Measurements from ENCODE around the gene PLXNA2.

PLXNA2 gene

DNA sequence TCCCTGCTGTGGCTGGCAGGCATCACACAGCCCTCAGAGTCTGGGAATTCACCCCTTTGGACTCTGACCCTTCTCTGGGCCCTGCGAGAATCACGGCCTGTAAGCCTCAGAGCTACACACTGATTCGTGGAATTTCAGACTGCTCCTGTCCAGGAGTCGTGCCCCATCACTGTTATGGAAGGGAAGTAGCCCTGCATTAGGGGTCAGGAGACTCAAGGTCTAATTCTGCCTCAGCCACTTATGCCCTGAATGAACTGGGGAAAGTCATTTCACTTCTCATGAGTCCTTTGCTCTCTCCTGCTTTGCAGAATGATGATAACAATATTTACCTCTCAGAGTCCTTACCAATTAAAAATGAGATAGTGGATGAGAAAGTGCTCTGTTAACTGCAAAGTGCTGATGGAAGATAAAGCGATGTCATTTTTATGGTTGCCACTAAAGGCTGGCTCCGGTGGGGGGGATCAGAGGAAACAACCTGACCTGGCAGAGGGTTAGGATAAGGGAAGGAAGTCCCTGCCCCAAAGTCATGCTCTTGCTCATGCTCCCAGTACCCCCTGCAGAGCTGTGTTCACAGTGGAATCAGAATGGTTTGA is 184.7 kb downstream of the PLXNA2 start:
- no peak for DNase-seq

DNA sequence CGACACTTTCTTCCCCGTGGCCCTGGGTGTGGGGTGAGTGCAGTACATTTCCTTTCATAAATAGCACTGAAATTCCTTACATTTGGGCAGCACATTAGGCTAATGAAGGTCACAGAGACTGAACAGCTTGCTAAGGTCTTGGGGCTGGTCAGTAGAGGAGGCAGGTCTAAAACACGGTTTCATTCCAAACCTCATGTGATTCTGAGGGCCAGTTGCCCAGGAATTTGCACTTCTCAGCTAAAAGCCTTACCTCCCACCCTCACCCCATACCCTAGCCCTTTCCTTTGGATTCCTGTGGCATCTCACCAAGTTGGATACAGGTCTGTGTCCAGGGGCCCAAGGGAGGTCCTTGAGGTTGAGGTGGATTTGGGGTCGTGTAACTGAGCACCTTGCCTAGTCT is 185.4 kb downstream of the PLXNA2 start:
- DNase-seq: no peak

DNA sequence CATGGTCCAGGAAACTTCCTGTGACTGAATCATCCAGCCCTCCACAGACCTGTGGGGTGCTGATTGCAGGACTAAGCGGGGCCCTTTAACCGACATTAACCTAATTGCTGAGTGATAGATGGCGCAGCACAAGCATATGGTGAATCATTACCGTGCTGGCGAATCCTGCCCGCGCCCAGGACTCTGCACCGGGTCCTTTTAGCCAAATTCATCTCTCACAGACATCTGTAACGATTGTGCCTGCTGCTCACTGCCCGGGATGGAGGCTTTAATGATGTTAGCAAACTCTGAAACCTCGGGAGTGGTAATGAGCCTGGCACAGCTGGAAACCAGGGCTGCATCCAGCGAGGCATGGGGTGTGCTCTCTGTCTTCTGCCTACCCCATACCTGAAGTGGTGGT is 185.9 kb downstream of the PLXNA2 start:
- DNase-seq: no peak

DNA sequence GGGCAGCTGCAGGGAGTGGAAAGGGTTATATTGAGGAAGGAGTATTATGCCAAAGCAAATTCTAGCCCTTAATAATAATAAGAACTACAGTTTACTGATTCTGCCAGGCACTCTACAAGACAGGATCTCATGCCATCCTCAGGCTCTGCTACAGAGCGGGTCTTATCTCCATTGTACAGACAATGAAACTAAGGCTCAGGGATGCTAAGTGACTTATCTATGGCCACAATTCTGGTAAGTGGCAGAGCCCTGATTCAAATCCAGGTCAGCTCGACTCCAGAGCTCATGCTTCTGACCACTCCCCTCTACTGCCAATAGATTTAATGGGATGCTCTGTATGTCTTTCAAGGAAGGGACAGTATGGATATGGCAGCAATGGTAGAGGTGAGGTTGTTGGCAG is 187.1 kb downstream of the PLXNA2 start:
- peak; percentile 16 for DNase-seq

DNA sequence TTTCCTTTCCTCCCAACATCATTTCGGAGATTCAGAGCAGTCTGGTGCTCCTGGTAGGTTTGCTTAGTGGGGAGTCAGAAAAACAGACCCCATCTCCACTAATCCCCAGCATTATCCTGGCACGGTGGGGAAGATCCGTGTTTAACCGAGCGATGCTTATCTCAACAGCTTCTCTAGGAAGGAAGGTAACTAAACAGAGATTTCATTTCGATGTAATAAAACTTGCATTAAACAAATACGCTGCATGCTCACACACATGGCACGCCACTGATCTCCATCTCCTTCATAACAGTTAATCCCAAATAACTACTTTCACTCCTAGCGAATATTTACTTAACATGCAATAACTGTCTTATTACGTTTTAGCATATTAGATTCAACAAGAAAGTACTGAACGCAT is 188.6 kb downstream of the PLXNA2 start:
- DNase-seq: no peak

DNA sequence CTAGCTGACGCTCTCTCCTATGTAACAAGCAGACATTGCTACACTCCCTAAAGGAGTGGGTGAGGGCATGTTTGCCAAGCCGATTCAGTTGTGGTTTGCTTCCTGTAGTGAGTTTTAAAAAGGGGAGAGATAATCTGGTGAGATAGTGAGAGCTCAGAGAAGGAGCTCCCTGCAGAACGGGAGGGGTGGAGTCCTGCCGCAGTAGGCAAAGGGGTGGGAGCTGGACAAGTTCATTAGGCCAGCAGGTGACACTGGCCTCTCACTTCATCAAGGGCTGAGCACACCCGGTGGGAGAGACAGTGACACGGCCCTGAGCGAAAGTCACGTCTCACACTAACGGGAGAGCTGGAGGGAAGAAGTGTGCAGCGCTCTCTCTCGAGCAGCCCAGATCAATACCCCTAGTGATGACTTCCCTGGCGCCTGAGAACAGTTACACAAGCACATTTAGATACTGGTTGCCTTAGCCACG is 189.2 kb downstream of the PLXNA2 start:
- DNase-seq: no peak

DNA sequence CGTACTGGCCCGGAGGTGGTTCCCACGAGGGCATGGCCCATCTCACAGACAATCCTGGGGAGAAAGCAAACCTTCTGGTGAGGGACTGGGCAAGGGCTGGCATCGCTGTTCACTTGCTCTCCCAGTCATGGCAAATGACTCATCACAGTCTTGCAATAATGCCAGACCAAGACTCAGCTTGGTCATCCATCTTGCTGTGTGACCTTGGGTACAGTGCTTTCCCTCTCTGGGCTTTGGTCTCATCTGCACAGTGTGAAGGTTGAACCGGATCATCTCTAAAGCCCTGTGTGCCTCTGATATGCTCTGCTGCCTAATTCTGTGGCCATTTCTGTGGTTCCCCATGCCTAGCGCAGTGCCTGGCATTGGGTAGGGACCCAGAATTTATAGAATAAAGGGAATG is 189.7 kb downstream of the PLXNA2 start:
- DNase-seq: no peak

DNA sequence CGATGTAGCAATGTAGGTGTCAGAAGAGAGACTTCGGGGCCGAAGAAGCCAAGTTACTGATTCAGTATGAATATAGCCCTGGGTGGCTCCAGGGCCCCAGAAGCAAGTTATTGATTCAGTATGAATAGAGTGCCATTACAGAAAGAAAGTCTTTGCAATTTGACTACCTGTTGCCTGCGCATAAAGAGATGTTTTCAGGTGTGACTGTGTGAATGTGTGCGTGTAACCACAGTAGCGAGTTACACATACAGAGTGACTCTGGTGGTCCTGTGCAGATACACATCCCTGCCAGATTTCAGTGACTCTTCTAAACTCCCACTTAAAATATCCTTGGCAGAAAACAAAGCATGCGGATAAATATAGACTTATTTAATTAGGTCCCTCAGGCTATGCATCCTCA is 190.5 kb downstream of the PLXNA2 start:
- no peak for DNase-seq

DNA sequence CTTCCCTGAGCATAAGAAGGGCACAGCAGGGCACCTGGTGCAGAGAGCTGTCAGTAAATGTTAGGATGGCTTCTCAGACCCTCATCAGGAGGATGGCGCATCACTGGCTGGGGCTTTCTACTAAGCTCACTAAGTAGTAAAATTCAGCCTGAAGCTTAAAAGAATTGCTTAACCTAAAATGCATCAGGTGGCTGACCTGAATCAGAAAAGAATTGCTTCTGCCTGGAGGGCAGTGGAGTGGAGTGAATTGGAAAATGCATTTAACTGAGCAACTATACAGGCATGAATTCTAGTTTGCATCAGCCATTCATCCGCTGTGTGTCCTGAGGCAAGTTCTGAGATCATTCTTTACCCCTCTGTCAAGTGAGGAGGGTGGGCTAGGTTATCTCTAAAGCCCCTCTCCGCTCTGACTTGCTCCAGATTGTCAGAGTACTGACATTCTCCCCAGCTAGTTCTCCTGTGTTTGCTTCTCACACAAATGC is 191.2 kb downstream of the PLXNA2 start:
- no peak for DNase-seq

DNA sequence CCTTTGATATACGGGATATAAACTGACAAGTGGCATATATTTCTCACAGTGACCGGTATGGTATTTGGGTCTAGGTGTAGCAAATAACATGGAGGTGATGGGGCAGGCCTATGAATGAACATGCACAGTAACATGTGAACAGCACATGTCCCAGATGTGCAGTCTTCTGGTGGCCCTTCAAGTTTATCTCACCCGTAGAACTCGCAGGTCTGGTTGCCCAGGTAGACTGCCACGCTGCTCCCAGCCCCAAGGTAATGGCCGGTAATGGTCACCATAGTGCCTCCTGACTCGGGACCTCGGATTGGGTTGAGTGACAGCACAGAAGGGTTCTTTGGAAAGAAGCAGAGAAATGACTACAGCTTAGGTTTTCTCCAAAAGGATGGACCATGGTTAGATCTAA is 192.0 kb downstream of the PLXNA2 start:
- no peak for DNase-seq

DNA sequence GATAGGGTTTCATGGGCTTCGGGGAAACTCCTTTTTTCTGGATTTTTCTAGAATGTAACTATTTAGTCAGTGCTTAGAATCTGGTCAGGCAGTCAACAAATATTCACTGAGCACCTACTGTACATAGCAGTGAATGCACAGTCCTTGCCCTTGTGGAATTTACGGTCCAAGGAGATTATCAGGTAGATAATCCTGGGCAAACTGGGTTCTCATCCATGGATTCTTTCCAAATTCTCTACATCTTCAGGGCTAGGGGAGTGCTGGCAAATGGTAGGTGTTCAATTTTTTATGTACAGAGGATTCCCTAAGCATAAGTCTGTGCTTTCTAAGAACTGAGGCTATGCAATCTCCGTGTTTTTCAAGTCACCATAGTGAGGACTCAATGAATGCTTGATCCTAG is 192.5 kb downstream of the PLXNA2 start:
- DNase-seq: no peak

DNA sequence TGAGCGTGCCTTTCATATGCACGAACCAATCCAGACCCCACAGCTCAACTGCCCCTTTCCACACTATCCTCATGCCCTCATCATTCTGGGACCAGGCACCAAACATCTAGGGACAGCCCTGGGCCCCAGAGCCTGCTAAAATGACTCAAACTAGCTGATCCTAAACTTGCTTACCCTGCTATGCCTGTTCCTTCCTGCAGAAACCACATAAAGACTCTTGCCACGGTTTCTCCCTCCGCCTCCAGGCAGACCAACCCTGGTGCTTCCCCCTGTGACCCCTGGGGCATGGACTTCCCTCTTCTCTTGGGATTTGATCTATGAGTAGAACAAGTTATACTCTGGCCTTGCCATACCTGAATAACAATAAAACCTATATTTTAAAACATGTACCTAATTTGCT is 195.3 kb downstream of the PLXNA2 start:
- no peak for DNase-seq

DNA sequence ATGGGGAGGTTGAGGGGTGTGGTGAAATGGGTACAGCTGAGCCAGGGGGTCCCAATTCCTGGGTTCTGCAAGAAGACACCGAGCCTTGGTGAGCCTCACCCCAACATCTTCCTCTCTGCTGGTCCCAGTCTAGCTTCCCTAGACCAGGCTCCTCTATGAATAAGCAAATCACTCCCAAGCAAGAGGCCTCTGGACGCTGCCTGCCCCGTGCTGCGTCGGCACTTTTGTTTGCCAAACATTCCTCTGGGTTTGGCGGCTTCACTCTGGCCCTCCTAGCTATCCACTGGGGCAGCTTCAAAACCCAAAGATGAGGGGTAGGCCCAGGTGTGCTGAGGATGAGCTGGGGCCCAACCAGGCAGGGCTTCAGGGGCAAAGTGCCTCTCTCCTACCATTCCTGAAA is 196.2 kb downstream of the PLXNA2 start:
- DNase-seq: no peak

DNA sequence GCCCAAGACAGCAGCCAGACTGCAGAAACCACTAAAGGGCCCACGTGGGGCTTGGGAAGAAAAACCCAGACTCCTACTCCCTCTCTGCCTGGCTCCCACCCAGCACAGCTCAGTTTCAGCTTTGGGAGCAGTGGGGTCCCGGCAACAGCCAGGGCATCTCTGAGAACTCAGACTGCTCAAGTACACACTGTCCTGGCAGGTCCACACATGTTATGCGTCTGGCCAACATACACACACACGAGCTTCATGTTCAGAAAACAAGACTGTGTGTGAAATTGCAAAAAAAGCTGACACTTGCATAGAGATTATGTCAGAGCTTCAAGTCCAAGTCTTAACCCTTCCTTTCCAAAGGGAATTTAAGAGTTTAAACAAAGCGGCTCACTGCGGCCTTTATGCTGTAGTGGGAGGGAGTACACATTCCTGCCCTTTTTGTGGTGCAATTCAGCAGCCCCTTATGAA is 196.7 kb downstream of the PLXNA2 start:
- DNase-seq: no peak

DNA sequence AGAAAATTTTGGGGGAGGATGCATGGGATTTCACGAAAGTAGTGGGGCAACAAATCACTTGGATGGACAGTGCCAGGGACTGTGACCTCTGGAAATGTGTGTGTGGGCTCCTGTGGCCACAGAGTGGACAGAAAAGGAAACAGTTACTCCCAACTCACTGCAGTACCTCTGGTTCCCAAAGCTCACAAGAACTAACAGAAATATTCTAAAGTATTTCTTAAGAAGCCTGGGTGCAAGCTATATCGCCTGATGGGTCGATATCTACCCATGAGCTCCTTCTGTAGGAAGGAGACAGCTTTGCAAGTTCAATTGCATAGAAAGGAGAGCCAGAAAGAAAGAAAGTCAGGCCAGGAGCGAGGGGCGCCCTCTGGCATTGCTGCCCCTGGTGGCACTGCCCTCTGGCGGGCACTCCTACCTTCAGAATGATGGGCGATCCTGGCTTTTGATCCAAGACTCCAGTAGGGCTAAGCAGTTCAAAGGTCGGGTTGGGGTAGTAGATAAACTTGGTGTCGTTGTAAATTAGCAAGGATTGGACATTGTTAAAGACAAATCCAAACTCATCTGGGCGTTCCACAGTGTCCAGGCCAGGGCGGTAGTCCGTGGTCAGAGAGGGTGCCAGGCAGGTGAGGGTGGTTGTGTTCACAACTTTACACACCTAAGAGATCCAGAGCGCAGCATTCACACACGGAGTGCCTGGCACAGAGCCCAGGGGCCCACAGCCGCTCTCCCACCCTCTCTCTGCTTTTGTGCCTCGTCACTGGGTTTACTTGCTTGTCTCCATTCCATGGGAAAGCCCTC is 198.5 kb downstream of the PLXNA2 start:
- peak; percentile 16 for DNase-seq

DNA sequence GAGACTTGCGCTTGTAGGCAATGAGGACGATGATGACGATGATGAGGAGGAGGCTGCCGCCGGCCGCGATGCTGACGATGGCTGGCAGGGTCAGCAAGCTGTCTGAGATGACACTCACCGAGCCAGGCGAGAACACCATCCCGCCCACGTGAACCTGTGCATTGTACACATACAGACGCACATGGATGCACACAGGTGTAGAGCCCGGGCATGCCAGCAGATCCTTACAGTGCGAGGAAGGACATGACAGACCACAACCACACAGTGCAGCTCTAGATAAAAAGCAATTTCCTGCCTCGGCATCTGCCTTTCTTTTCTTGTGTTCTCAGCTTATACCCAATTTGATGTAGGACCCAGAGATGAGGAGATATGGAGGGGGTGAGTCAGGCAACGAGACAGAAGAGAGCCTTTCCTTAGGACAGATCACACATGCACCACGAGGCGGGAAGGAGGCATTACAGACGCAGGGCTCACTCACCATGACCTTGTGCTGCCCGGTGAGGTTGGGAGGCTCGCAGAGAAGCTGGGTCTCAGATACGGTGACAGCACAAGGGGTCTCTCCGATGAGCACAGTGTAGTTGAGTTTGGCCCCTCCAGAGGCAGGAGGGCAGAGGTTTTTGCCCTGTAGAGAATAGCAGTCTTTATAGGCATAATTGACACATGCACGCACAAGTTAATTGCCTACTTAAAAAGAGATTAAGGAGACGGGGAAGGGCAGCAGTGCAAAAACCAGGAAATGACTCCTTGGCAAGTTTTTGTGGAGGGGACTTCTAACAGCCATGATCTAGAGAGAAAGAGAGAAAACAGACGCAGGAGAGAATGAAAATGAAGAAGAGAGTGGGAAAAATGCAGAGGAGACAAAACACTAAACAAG is 199.4 kb downstream of the PLXNA2 start:
- no peak for DNase-seq

DNA sequence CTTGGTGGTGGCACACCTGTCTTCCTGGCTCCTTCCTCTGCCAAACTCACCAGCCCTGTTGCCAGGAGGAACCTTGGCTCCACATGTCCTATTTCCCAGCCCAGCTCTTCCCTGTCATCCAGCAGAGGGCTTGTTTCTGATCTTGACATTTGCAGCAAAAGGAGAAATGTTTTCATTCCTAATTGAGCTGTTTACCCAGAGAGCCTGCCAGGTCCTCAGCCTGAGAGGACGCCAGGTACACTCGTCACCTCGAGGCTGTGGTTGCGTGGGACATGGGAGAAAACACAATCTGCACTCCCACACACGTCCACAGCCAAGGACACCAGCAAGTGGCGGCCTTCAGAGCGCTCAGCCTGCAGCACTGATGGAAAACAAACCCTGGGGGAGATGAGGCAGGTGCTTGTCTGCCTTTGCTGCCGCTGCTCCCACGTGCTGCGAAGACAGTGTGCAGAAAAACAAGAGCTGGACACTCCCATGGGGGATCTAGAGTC is 200.4 kb downstream of the PLXNA2 start:
- no peak for DNase-seq

DNA sequence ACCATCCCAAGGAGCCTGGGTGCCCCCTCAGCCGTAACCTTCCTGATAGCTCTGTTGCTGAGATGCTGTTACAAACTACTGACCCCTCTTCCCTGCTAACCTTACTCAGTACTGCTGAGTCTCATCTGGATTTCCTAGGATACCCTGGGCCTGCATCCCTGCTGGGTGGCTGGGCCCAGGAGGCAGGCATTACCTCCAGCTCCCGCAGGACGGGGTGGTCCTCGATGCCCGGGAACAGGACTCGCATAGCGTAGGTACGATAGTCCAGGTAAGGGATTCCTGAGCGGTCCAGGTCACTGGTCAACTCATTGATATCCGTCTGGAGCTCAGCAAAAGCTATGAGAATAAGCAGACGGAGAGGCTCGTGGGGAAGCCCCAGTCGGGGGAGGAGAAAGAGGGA is 201.3 kb downstream of the PLXNA2 start:
- DNase-seq: no peak

DNA sequence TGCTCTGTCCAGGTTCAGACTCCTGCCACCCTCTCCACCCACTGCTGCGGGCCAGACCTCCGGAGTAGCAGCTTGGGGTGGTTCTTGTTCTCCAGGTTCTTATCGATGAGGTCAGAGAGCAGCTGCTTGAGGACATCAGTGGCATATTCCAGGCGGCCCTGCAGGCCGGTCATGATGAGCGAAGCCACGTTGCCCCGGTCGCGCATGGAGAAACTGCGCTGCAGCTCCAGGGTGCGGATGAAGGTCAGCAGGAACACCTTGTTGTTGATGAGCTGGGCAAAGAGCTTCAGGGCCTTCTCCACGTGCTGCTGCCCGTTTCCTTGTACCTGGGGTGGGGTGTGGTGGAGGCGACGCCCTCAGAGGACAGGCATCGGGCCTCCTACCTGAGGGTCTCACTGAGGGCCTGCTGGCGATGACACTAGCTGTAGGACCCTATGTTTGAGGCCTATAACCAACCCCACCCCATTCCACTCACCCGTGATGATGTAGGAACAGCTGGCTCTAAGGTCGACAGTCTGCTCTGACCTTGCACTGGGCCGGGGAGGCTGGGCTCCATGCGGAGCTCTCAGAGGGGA is 202.1 kb downstream of the PLXNA2 start:
- DNase-seq: no peak

DNA sequence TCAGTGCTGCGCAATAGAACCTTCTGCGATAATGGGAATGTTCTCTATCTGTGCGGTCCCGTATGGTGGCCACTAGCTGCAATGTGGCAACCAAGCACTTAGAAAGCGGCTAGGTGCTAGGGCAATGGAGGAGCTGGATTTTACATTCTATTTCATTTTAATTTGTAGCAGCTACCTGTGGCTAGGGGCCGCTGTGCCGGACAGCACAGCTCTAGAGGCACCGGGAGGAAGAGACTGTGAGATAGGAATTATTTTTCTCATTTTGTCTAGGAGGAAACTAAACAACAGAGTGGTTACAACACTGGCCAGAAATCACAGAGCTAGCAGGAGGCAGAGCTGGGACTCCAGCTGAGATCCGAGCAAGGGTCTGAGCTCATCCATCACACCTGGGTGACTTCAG is 202.7 kb downstream of the PLXNA2 start:
- DNase-seq: no peak

DNA sequence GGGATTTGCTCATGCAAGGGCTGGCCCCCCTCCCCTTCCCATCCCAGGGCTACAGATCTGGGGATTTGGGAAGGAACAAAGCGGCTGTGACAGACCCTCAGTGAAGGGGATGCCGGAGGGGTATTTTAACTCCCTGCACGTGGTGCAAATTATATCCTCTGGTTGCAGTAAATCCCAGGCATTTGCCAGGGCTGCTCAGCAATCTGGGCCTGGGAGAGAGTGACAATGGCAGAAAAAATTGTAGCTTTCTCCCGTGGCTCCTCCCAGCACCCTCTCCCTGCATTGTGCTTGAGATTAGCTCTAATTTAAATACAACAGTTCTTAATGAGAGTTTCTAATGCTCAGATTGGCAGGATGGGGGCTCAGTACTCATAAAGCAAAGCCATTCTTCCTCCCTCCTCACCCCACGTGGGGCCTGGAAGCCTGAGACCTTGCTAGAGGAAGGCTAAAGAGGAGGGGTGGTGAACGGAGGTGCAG is 203.3 kb downstream of the PLXNA2 start:
- no peak for DNase-seq

DNA sequence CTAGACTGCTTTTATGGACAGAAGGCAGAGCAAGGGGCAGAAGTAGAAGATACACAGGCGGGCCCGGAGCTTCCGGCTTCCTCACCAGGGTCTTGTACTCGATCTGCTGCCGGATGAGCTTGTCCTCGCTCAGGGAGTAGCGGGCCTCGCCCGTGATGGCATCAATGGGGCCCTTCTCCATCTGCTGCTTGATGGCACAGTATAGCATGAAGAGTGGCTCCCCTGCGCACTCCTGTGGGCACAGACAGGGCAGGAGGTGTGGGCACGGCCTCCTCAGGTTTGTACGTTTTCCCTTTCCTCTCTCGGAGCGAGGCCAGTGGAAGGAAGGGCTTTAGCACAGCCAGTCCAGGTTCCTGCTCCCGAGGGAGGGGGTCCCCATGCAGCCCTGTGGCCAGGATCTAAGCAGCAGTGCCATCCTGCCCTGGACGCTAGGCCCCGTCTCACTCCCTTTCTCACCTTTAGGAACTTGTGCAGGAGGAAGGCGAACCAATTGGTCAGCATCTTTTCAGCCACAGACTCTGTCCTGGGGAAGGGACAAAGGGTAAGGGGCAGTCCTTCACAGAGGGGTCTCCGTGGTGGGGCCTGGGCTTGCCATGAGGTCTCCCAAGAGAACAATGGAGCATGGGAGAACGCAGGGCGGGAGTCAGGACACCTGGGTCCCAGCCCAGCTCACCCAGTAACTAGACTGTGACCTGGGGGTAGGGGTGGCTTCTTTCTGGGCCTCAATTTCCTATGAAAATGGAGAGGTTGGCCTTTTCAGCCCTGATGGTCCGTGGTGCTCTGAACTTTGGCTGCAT is 204.4 kb downstream of the PLXNA2 start:
- no peak for DNase-seq

Measured in OCI-M1 (cell line).